Caco-2 (cell line): ENCODE measurements around the gene PBX1. TPM values are rescaled to one million over a fixed set of nuclear protein-coding genes. Genes with fewer than 3 reads are reported as not detected.

ENCODE experiments used
- BruUV-seq: library from RNA; stranded (reverse); fragments of 400-500 nt; replicated peaks from 2 replicates; lab custom pipeline; 2021; lab: Mats Ljungman, UMichigan
- CTCF ChIA-PET: fragments of 300-600 bp; sonication (Branson Sonifier 250); formaldehyde crosslinking; loops from one replicate; lab custom pipeline; 2022; ENCODE audit warnings: antibody characterized with exemption; lab: Charles Lee
- POLR2A ChIA-PET: fragments of 300-600 bp; sonication (Branson Sonifier 250); formaldehyde crosslinking; loops from one replicate; lab custom pipeline; 2022; ENCODE audit warnings: antibody characterized with exemption; lab: Charles Lee
- DNase-seq, 2 experiments: peaks; one replicate each; pipeline versions ENCODE4 v3.0.0 to v3.0.0-alpha.2; 2020 to 2022
- H3K27me3 ChIP-seq: replicated peaks from 2 replicates; pipeline ENCODE4 v1.6.0; 2011; ENCODE audit warnings: low read length; ENCODE audit not compliant: control insufficient read depth, insufficient read depth
- H3K36me3 ChIP-seq: 2 replicates; pipeline ENCODE4 v1.5.1; 2011; ENCODE audit warnings: low read length; ENCODE audit not compliant: control insufficient read depth, insufficient read depth
- H3K4me1 ChIP-seq: fragments of 250-450 bp; sonication (Bioruptor Pico); 2 replicates; pipeline ENCODE4 v1.5.1; 2020; ENCODE audit warnings: mild to moderate bottlenecking
- H3K4me3 ChIP-seq: 2 replicates; pipeline ENCODE4 v1.5.1; 2011; ENCODE audit warnings: low read depth, mild to moderate bottlenecking, control low read depth, low read length
- H3K9me3 ChIP-seq: fragments of 250-450 bp; sonication (Bioruptor Pico); 2 replicates; pipeline ENCODE4 v1.5.1; 2020; ENCODE audit warnings: mild to moderate bottlenecking, moderate library complexity
- H3K27ac Mint-ChIP-seq: one replicate; pipeline ENCODE4 v1.8.0; 2022; ENCODE audit warnings: mixed read lengths; ENCODE audit not compliant: unreplicated experiment
- H3K27me3 Mint-ChIP-seq: one replicate; pipeline ENCODE4 v1.8.0; 2022; ENCODE audit warnings: mixed read lengths; ENCODE audit not compliant: insufficient read depth, unreplicated experiment
- H3K36me3 Mint-ChIP-seq: one replicate; pipeline ENCODE4 v1.8.0; 2022; ENCODE audit warnings: mild to moderate bottlenecking, mixed read lengths; ENCODE audit not compliant: insufficient read depth, unreplicated experiment
- H3K4me1 Mint-ChIP-seq: one replicate; pipeline ENCODE4 v1.8.0; 2022; ENCODE audit warnings: low read depth, mixed read lengths; ENCODE audit not compliant: unreplicated experiment
- H3K4me3 Mint-ChIP-seq: one replicate; pipeline ENCODE4 v1.8.0; 2022; ENCODE audit warnings: mild to moderate bottlenecking, moderate library complexity, mixed read lengths; ENCODE audit not compliant: unreplicated experiment
- H3K9me3 Mint-ChIP-seq: one replicate; pipeline ENCODE4 v1.8.0; 2022; ENCODE audit warnings: mixed read lengths; ENCODE audit not compliant: unreplicated experiment
- CTCF ChIP-seq, 2 experiments: fragments of 200-600 bp in 1 of 2; IDR thresholded peaks; 1 replicate in 1 of 2; 2 replicates in 1 of 2; pipeline versions ENCODE4 v1.5.1 to v1.8.0; 2011 to 2022; ENCODE audit warnings: antibody characterized with exemption in 1 of 2, control low read depth in 1 of 2, inconsistent platforms in 1 of 2, low read depth in 1 of 2, low read length in 1 of 2, mild to moderate bottlenecking in 1 of 2, moderate library complexity in 1 of 2; ENCODE audit not compliant: insufficient read depth in 1 of 2, severe bottlenecking in 1 of 2, unreplicated experiment in 1 of 2
- intact Hi-C: fragments of 100-400 bp; cut with micrococcal nuclease; formaldehyde crosslinking; loops from one replicate; pipeline ENCODE4 v1.10.0; 2022; ENCODE audit not compliant: unreplicated experiment
- total RNA-seq: library from RNA; stranded (reverse); gene quantifications from 2 replicates; pipeline ENCODE4 v1.2.3, GENCODE V29; 2022

The PBX1 gene
- total RNA-seq, 1 experiment from 2014 or later = 103 TPM

DNA sequence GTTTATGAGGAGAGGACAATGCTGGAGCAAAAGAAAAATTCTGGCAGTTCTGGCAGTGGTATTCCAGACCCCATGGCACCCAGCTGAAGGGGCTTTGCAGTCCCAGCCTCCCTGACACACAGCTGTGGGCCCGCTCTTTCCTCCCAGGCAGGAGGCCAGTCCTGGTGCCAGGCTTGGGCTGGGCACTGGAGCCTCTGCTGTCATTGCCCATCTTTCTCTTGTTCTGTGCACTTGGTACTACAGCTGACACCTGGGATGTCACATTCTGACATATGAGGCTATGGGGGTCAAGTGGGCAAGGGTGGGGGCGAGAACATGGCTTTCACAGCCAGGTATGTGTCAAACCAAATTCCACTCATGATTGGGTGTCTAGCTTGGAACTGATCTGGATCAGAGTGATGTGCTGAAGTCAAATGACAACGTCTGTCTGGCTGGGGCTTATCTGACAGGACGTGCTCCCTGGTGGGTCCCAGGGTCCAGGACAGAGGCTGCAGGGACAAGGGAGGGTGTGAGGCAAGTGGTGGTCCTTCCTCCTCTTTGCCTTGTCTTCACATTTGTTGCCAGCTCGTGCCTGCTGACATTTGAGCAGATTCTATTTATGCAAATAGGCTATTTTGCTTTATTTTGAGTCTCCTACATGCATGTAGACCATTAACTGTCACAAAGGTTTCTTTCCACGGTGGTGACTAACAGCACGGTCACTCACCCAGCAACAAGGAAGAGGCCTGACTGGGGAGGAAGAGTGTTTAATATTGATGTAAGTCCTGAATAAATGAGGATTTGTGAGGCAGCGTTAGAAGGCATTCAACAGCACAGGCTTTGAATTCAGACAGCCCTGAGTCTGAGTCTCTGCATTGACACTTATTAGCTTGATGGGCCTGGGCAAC, 336.3 kb downstream of the PBX1 start:
- no peak for TF ChIP-seq CTCF (IDR thresholded peaks at IDR 0.05; ENCODE audit: insufficient read depth in 1 of 2, low read depth in 1 of 2, low read length in 1 of 2, severe bottlenecking in 1 of 2, unreplicated experiment in 1 of 2)
- ChIA-PET POLR2A (no interaction called here), CTCF (no interaction called here)
- H3K36me3 ChIP-seq = no peaks in the 10 kb centered on the region
- peaks cover 6% of the 10 kb centered on the region for H3K27me3 Mint-ChIP-seq
- H3K27me3 ChIP-seq = no peaks in the 10 kb centered on the region
- no TSS peak for BruUV-seq
- no peak overlapping the region for H3K4me3 Mint-ChIP-seq
- H3K9me3 Mint-ChIP-seq = no peaks in the 10 kb centered on the region
- H3K4me1 ChIP-seq = no peaks in the 10 kb centered on the region
- H3K4me1 Mint-ChIP-seq = no peaks in the 10 kb centered on the region
- H3K27ac Mint-ChIP-seq = no peak overlapping the region
- no peak for DNase-seq
- H3K4me3 ChIP-seq = no peak overlapping the region
- H3K36me3 Mint-ChIP-seq = no peaks in the 10 kb centered on the region
- H3K9me3 ChIP-seq = peaks cover 7% of the 10 kb centered on the region; the same call in 1 of the 2 replicates
- intact Hi-C loops = no loop called here

- Histone ChIP-seq H3K36me3 (no peaks in the 10 kb centered on the region), H3K27me3 (no peaks in the 10 kb centered on the region), H3K9me3 (peaks cover 10% of the 10 kb centered on the region; the same call in 1 of the 2 replicates), H3K4me3 (no peak overlapping the region), H3K4me1 (no peaks in the 10 kb centered on the region)
- Mint-ChIP-seq H3K36me3 (no peaks in the 10 kb centered on the region), H3K4me1 (no peaks in the 10 kb centered on the region), H3K9me3 (no peaks in the 10 kb centered on the region), H3K27ac (no peak overlapping the region), H3K27me3 (no peaks in the 10 kb centered on the region), H3K4me3 (no peak overlapping the region)
- no peak for DNase-seq
- ChIA-PET CTCF (no interaction called here), POLR2A (no interaction called here)
- TF ChIP-seq CTCF (IDR thresholded peaks at IDR 0.05; ENCODE audit: insufficient read depth in 1 of 2, low read depth in 1 of 2, low read length in 1 of 2, severe bottlenecking in 1 of 2, unreplicated experiment in 1 of 2) = no peak
- no TSS peak for BruUV-seq
- intact Hi-C loops = no loop called here
Observed at GRCh38 chr1:164901031-164901430, 342.0 kb downstream of the PBX1 start.
